MCF 10A (cell line): ENCODE results near the gene BCR. TPM values are rescaled to one million over a fixed set of nuclear protein-coding genes. Genes with fewer than 3 reads are reported as not detected.

ENCODE experiments used
- BruUV-seq: library from RNA; stranded (reverse); fragments of 400-500 nt; replicated peaks from 2 replicates; lab custom pipeline; 2021; lab: Mats Ljungman, UMichigan
- CTCF ChIA-PET: fragments of 300-600 bp; sonication (Branson Sonifier 250); formaldehyde crosslinking; extraction: SDS; loops from one replicate; lab custom pipeline; 2021; ENCODE audit warnings: antibody characterized with exemption, inconsistent platforms; lab: Yijun Ruan, JAX
- POLR2A ChIA-PET: fragments of 300-600, 350-650 bp; sonication (Branson Sonifier 250); formaldehyde crosslinking; extraction: SDS; loops from one replicate; lab custom pipeline; 2020; ENCODE audit warnings: antibody characterized with exemption, inconsistent platforms; lab: Yijun Ruan, JAX
- DNase-seq: peaks from one replicate; pipeline ENCODE4 v3.0.0-alpha.2; 2018; ENCODE audit not compliant: unreplicated experiment
- H3K27ac Mint-ChIP-seq: one replicate; pipeline ENCODE4 v1.8.0; 2022; ENCODE audit warnings: mild to moderate bottlenecking, low read depth, mixed read lengths; ENCODE audit not compliant: unreplicated experiment
- H3K27me3 Mint-ChIP-seq: one replicate; pipeline ENCODE4 v1.8.0; 2022; ENCODE audit warnings: mixed read lengths; ENCODE audit not compliant: insufficient read depth, unreplicated experiment
- H3K36me3 Mint-ChIP-seq: one replicate; pipeline ENCODE4 v1.8.0; 2022; ENCODE audit warnings: mild to moderate bottlenecking, moderate library complexity, mixed read lengths; ENCODE audit not compliant: insufficient read depth, unreplicated experiment
- H3K4me1 Mint-ChIP-seq: one replicate; pipeline ENCODE4 v1.8.0; 2022; ENCODE audit warnings: mixed read lengths; ENCODE audit not compliant: insufficient read depth, unreplicated experiment
- H3K4me3 Mint-ChIP-seq: one replicate; pipeline ENCODE4 v1.8.0; 2022; ENCODE audit warnings: mild to moderate bottlenecking, moderate library complexity, mixed read lengths; ENCODE audit not compliant: unreplicated experiment
- H3K9me3 Mint-ChIP-seq: one replicate; pipeline ENCODE4 v1.8.0; 2022; ENCODE audit warnings: mixed read lengths; ENCODE audit not compliant: unreplicated experiment
- CTCF ChIP-seq: fragments of 200-600 bp; IDR thresholded peaks from one replicate; pipeline ENCODE4 v1.8.0; 2022; ENCODE audit warnings: antibody characterized with exemption, mild to moderate bottlenecking; ENCODE audit not compliant: unreplicated experiment
- intact Hi-C: fragments of 100-400 bp; cut with micrococcal nuclease; formaldehyde crosslinking; loops from 2 replicates; pipeline ENCODE4 v1.14.1; 2022
- total RNA-seq: library from RNA; stranded (reverse); gene quantifications from 2 replicates; pipeline ENCODE4 v1.2.3, GENCODE V29; 2022

Gene BCR
- total RNA-seq, 1 experiment from 2014 or later: 77.9 TPM

DNA sequence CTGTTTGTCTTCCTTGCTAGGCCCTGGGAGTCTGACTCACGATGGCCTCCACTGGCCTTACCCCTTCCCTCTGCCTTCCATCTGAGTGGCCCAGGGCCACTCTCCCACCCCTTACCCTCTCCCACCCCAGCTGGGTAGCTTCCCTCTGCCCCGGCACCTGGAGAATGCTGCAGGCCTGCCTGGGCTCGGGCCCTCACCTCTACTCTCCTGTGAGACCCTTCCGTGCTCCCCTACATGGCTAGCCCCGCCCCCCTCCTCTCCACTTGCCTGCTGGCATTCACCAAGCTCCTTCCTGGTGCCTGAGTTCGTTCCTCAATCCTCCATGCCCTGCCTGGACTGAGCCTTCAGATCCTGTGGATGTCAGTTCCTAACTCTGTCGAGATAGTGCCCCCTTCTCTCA, 26.3 kb upstream of the BCR start:
- Mint-ChIP-seq H3K4me1 (peaks cover 4% of the 10 kb centered on the region), H3K36me3 (peaks cover 7% of the 10 kb centered on the region), H3K27ac (no peak overlapping the region), H3K27me3 (no peaks in the 10 kb centered on the region), H3K4me3 (no peak overlapping the region), H3K9me3 (no peaks in the 10 kb centered on the region)
- intact Hi-C loops: no loop called here
- no peak for TF ChIP-seq CTCF
- no TSS peak for BruUV-seq
- ChIA-PET POLR2A (no interaction called here), CTCF (interaction anchor here (0.6 to 1.5 kb wide), 5 partner anchors 19 to 357 kb away, joined by 3 to 7 read pairs (median 4); no protein-coding TSS in a partner anchor)
- DNase-seq: no peak

- no TSS peak for BruUV-seq
- no peak for TF ChIP-seq CTCF
- intact Hi-C loops: no loop called here
- Mint-ChIP-seq H3K36me3 (peaks cover 7% of the 10 kb centered on the region), H3K4me1 (peaks cover 4% of the 10 kb centered on the region), H3K9me3 (no peaks in the 10 kb centered on the region), H3K27ac (no peak overlapping the region), H3K4me3 (no peak overlapping the region), H3K27me3 (no peaks in the 10 kb centered on the region)
- DNase-seq: no peak
- ChIA-PET CTCF (interaction anchor here (0.8 to 1.5 kb wide), 3 partner anchors 18 to 196 kb away, joined by 3 to 7 read pairs (median 4); no protein-coding TSS in a partner anchor), POLR2A (no interaction called here)
Observed at GRCh38 chr22:23154461-23154860, 25.8 kb upstream of the BCR start.

GRCh38 chr22:23155143-23155542, 25.2 kb upstream of the BCR start:
- no peaks in the 10 kb centered on the region for H3K9me3 Mint-ChIP-seq
- peaks cover 4% of the 10 kb centered on the region for H3K4me1 Mint-ChIP-seq
- H3K4me3 Mint-ChIP-seq: no peak overlapping the region
- DNase-seq: no peak
- intact Hi-C loops: no loop called here
- POLR2A ChIA-PET: no interaction called here
- CTCF ChIA-PET: interaction anchor here (1.5 kb wide), 1 partner anchor 159 kb away, joined by 7 read pairs; no protein-coding TSS in a partner anchor
- no peak overlapping the region for H3K27ac Mint-ChIP-seq
- BruUV-seq: no TSS peak
- H3K27me3 Mint-ChIP-seq: no peaks in the 10 kb centered on the region
- TF ChIP-seq CTCF: no peak
- peaks cover under 1% of the 10 kb centered on the region for H3K36me3 Mint-ChIP-seq

DNA sequence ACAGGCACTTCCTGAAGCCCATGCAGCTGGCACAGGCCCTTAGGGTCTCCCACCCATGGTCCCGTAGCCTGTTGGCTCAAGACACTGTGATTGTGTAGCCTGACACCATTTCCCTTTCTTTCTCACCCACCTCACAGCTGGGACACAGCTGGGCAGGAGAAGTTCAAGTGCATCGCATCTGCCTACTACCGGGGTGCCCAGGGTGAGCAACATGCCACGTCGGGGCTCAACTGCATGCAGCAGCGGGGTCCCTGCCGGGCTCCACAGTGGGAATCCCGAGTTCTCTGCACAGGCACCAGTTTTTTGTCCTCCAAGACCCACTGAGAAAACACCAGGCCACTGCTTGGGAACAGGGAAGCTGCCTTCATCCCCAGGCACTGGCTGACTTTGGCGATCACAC, 24.5 kb upstream of the BCR start:
- BruUV-seq: no TSS peak
- intact Hi-C loops: no loop called here
- no peaks in the 10 kb centered on the region for H3K9me3 Mint-ChIP-seq
- CTCF ChIA-PET: interaction anchor here (0.6 to 2.2 kb wide), 3 partner anchors 19 to 213 kb away, joined by 4 to 8 read pairs (median 6); no protein-coding TSS in a partner anchor
- H3K27ac Mint-ChIP-seq: no peak overlapping the region
- no peak for TF ChIP-seq CTCF
- H3K27me3 Mint-ChIP-seq: no peaks in the 10 kb centered on the region
- H3K4me3 Mint-ChIP-seq: no peak overlapping the region
- H3K36me3 Mint-ChIP-seq: no peaks in the 10 kb centered on the region
- POLR2A ChIA-PET: interaction anchor here (0.6 kb wide), 1 partner anchor 18 kb away, joined by 3 read pairs; no protein-coding TSS in a partner anchor
- DNase-seq: no peak
- peaks cover 4% of the 10 kb centered on the region for H3K4me1 Mint-ChIP-seq
